ENCODE data around the gene ADGRG1. TPM values are rescaled to one million over a fixed set of nuclear protein-coding genes. Genes with fewer than 3 reads are reported as not detected.

Gene ADGRG1
- total and polyA plus RNA-seq, 8 donors, result 17.3 to 78.4 (median 19.3) TPM

DNA sequence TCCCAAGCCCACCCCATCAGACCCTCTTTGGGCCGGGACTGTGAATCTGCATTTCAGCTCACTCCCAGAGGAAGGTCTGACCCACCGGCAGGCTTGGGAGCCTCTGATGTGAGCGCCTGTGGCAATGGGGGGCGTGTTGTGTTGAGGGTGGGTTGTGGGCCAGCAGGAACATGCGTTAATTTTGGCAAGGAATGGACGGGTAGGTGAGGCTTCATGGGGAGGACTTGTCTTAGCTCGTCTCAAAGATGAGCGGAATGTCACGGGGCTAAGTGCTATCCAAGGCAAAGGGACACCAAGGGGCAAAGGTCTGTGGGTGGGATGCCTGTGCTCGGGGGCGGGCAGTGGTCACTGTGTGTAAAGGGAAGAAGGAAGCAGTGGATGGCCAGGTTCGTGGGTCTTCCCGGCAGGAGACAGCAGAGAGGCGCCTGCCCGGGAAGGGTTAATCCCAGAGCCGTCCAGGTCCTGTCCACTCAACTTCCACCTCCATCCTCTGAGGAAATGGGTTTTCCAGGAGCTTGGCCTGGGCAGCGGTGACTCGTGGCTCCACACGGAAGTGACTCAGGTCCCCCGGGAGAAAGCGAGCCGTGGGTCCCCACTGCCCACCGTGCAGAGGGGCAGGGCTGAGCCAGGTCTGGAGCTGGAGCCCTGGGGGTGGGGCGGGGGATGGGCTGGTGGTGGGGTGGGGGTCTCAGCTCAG, 17.4 kb downstream of the ADGRG1 start:
- H3K27ac ChIP-seq, result peak overlapping the region; percentile 48 to 68
- no peaks in the 10 kb centered on the region for H3K9me3 ChIP-seq
- H3K4me1 ChIP-seq, result peaks cover 6 to 56% of the 10 kb centered on the region in 2 donors
- H3K36me3 ChIP-seq, result peaks cover 0 to under 1% of the 10 kb centered on the region in 2 donors
- no peak overlapping the region for H3K4me3 ChIP-seq
- DNase-seq, result peak in 1 of 4 donors; percentile 76
- TF ChIP-seq, protein P1, sequence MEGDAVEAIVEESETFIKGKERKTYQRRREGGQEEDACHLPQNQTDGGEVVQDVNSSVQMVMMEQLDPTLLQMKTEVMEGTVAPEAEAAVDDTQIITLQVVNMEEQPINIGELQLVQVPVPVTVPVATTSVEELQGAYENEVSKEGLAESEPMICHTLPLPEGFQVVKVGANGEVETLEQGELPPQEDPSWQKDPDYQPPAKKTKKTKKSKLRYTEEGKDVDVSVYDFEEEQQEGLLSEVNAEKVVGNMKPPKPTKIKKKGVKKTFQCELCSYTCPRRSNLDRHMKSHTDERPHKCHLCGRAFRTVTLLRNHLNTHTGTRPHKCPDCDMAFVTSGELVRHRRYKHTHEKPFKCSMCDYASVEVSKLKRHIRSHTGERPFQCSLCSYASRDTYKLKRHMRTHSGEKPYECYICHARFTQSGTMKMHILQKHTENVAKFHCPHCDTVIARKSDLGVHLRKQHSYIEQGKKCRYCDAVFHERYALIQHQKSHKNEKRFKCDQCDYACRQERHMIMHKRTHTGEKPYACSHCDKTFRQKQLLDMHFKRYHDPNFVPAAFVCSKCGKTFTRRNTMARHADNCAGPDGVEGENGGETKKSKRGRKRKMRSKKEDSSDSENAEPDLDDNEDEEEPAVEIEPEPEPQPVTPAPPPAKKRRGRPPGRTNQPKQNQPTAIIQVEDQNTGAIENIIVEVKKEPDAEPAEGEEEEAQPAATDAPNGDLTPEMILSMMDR (IDR thresholded peaks at IDR 0.05), result no peak
- peaks cover 0 to 13% of the 10 kb centered on the region in 2 donors for H3K27me3 ChIP-seq
- peak; percentile 5 for ATAC-seq
- intact Hi-C loops (cut with DNase I), result loop anchor here in 1 of 2 donors (5.0 kb wide), 1 partner anchor 44 kb away; no protein-coding TSS in a partner anchor

DNA sequence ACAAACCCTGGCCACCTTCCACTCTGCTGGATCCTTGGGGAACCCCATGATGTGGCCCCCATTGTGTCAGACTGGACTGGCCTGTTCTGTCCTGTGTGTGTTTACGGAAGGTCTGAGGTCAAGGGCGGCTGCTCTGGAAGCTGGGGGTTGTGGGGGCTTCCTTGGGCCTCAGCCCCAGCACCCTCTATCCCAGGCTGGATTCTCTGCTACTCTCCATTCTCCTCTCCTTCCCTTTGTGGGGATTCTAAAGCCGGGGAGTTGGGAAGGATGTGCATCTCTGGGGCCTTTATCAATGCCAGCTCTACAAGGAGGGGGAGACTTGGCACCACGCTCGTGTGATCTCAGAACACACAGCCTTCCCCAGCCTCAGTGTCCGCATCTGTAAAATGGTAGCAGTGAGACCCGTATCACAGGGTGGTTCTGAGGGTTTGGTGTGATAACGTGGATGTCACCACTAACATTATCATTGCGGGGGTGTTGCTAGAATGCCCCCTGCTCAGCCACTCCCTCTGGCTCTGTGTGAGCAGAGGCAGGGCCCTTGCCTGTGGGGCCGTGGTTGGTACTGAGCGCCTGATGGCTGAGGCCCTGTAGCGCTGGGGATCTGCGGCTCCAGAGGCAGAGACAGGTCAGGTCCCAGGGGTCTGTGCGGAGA, 18.1 kb downstream of the ADGRG1 start:
- H3K4me1 ChIP-seq, result peaks cover 6 to 53% of the 10 kb centered on the region in 2 donors
- H3K36me3 ChIP-seq, result peaks cover 0 to 7% of the 10 kb centered on the region in 2 donors
- H3K27ac ChIP-seq, result peak overlapping the region; percentile 48 to 68
- no peak overlapping the region for H3K4me3 ChIP-seq
- TF ChIP-seq, protein P1 (IDR thresholded peaks at IDR 0.05), result no peak
- DNase-seq, result peak in 1 of 4 donors; percentile 62
- no peaks in the 10 kb centered on the region for H3K9me3 ChIP-seq
- peaks cover 0 to 13% of the 10 kb centered on the region in 2 donors for H3K27me3 ChIP-seq
- intact Hi-C loops (cut with DNase I), result loop anchor here in 1 of 2 donors (5.0 kb wide), 1 partner anchor 44 kb away; no protein-coding TSS in a partner anchor
- no peak for ATAC-seq

DNA sequence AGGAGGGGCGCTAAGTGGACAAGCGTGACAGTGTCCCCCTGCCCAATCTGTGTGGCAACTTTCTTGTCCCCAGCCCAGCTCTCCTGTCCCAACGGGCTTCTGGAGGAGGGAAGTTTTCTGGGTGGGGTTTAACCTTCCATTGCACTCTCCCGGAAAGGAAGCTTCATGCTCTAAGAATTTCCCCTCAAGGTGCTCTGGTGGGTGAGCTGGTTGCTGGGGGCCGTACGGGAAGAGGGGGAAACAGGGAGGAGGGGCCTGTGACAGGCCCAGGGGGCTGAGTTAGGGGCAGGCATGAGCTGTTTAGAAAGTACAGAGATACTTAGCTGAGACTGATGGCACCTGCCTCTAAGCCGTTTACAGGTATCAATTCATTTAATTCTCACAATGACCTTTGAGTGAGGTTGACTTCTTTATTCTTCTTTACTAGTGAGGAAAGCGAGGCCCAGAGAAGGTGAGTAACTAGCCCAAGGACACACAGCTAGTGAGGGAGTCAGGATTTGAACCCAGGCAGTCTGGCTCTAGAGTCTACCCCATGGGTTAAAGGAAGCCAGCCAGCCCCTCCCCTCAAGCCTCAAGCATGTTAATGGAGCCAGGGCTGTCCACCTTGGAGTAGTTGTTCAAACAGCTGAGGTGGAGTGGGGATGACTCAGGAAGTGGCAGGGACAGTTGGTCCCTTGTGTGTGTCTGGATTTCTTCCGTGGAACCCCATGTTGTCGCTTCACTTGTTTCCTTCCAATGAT, 18.9 kb downstream of the ADGRG1 start:
- DNase-seq, result no peak
- TF ChIP-seq, protein P1 (IDR thresholded peaks at IDR 0.05), result no peak
- Histone ChIP-seq H3K4me1 (peaks cover 6 to 51% of the 10 kb centered on the region in 2 donors), H3K36me3 (peaks cover 0 to 12% of the 10 kb centered on the region in 2 donors), H3K27me3 (peaks cover 0 to 13% of the 10 kb centered on the region in 2 donors), H3K27ac (peak overlapping the region; percentile 48 to 68), H3K4me3 (no peak overlapping the region), H3K9me3 (no peaks in the 10 kb centered on the region)
- no peak for ATAC-seq
- intact Hi-C loops (cut with DNase I), result loop anchor here in 1 of 2 donors (5.0 kb wide), 1 partner anchor 45 kb away; no protein-coding TSS in a partner anchor

DNA sequence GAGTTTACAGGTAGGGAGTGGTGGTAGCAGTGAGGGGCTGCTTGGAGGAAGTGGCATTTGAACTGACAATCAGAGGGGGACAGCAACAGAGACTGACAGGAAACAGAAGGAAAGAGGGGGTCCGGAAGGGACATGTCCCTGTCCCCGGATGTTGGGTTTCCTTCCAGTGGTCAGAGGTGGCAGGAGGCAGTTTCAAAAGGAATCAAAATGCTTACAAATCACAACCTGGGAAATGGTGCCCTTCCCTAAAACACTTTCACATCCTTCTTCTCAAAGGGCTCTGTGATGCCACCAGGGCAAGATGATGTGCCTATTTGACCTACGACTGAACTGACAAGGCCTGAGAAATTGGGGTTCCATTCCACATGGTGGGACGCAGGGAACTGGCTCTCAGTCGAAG, 19.7 kb downstream of the ADGRG1 start:
- Histone ChIP-seq H3K9me3 (no peaks in the 10 kb centered on the region), H3K27ac (peak overlapping the region; percentile 7 to 68), H3K4me1 (peaks cover 3 to 45% of the 10 kb centered on the region in 2 donors), H3K27me3 (peaks cover 0 to 13% of the 10 kb centered on the region in 2 donors), H3K4me3 (no peak overlapping the region), H3K36me3 (peaks cover 0 to 20% of the 10 kb centered on the region in 2 donors)
- TF ChIP-seq, protein P1 (IDR thresholded peaks at IDR 0.05), result no peak
- DNase-seq (no peak), ATAC-seq (no peak)
- intact Hi-C loops (cut with DNase I), result loop anchor here in 1 of 2 donors (5.0 kb wide), 1 partner anchor 46 kb away; no protein-coding TSS in a partner anchor

All from left lung (tissue), 10 donors.